ENCODE results near the gene RAB38. TPM values are rescaled to one million over a fixed set of nuclear protein-coding genes. Genes with fewer than 3 reads are reported as not detected.

Gene RAB38
- 1 to 10 TPM in 1 of 2 donors, under 1 TPM in 1; 0.70 to 2.1 TPM for total RNA-seq
- long read RNA-seq: 0 reads

DNA sequence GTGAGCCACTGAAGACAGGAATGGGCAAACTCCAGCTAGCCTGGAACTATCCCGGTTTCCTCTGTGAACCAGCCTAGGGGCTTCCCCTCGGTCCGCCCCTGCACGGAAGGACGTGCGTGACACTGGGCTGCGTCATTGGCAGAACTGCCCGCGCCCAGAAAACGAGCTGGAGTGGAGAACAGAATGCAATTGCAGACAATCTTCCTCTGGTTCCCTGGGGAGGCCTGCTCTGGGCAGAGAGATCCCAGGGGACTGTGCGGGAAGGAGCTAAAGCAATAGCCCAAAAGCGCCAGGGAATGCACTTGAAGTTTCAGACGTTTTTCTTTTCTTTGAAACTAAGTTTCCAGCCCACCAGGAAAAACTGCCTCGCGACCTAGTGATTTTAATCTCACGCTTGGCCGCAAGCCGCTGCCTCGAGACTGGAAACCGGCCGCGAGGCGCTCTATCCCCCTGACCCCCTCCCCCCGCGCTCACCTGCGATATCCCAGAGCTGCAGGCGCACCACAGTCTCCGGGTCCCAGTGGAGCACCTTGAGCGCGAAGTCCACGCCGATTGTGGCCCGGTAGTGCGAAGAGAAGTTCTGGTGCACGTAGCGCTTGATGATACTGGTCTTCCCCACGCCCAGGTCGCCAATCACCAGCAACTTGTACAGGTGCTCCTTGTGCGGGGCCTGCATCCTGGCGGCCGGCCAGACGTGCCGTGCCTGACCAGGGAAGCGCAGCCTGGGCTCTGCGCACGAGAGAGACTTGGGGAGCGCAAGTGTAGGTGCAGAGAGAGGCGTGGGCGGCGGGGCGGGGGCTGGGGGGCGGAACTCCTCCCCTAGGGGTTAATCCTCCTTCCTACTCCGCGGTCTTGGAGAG, at the start of gene RAB38:
Gene RAB38 (minus strand): TSS at position 735 of the 860 bp plus-strand sequence. CDS start 59 bp downstream, at position 676.
- DNase-seq (peak; percentile 68 to 77), ATAC-seq (peak; percentile 86)
- intact Hi-C loops (cut with DNase I, micrococcal nuclease): no loop called here

DNA sequence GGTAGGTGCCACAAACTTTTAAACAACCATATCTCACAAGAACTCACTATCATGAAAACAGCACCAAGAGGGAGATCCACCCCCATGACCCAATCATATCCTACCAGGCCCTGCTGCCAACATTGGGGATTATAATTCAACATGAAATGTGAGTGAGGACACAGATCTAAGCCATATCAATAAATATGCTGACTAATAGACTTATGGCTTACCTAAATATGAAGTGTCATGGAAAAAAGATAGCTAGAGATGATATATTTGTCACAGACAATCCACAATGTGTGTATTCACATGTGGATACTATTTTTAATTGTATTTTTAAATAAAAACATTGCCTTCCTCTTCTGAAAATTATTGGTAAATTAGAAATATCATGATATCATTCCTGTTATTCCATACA, 38.2 kb upstream of the RAB38 start:
- intact Hi-C loops (cut with DNase I, micrococcal nuclease): no loop called here
- no peak for ATAC-seq
- DNase-seq: no peak

DNA sequence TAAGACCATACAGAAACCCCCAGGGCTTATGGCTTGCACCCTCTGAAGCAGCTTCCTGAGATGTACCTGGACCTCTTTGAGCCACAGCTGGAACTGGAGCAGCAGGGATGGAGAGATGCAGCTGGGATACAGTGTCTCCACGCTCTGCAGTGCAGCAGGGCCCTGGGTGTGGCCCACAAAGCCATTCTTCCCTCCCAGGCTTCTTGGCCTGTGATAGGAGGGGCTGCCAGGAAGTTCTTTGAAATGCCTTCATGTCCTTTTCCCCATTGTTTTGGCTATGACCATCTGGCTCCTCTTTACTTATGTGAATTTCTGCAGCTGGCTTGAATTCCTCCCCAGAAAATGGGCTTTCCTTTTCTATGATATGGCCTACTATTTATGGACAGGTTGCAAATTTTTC, 37.1 kb upstream of the RAB38 start:
- DNase-seq: no peak
- ATAC-seq: no peak
- intact Hi-C loops (cut with DNase I, micrococcal nuclease): no loop called here

DNA sequence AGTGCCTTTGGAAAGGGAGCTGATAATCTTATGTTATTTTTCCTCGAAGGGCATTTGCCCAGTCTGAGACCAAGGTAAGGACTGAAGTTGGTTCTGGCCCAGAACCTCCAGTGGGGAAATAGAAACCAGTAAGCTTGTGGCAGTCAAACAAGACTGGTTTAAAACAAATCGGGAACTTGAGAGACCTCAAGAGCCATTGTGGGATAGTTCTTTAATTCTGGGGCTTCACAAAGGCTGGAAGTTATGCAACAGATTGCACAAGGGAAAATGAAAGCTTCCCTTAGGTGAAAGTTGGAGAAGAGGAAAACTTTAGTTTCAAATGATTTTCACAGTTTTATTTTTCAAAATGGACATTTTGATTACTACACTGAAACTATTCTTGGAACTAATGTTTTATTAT, 33.5 kb upstream of the RAB38 start:
- ATAC-seq (no peak), DNase-seq (no peak)
- intact Hi-C loops (cut with DNase I, micrococcal nuclease): no loop called here

DNA sequence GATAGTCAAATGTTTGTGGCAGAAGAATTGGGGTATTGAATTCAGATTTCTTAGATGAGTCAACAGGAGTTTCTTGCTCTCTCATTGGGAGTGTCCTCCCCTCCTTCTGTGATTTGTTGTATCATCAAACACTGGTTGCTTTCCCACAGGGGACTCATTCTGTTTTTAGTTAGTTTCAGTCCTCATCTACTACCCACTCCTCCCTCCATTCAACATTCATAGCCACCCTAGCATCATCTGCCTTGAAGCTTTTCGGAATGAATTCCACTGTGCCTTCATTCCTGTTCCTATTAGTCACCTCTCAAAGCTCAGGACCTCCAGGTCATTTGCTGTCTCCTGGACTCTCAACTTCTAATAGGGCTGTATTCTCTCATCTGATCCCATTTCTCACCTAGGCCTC, 31.5 kb upstream of the RAB38 start:
- DNase-seq (no peak), ATAC-seq (no peak)
- intact Hi-C loops (cut with DNase I, micrococcal nuclease): no loop called here

DNA sequence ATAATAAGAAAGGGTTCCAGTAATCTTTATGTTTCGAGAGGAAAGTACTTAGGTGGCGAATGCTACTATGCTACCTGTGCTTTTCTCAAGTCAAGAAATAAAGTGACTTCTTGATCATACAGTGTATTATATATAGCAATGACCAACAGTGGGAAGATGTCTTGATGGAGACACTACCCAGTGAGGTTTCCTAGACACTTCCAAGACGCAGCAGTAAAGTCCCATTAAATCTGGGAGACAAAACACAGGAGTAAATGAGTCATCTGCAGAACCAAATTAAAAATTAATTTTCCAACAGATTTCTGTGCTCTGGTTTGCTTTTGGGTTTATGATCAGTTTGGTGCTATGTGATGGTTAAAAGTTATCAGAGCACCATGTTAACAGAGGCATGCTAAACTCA, 29.1 kb upstream of the RAB38 start:
- intact Hi-C loops (cut with DNase I, micrococcal nuclease): no loop called here
- no peak for DNase-seq

DNA sequence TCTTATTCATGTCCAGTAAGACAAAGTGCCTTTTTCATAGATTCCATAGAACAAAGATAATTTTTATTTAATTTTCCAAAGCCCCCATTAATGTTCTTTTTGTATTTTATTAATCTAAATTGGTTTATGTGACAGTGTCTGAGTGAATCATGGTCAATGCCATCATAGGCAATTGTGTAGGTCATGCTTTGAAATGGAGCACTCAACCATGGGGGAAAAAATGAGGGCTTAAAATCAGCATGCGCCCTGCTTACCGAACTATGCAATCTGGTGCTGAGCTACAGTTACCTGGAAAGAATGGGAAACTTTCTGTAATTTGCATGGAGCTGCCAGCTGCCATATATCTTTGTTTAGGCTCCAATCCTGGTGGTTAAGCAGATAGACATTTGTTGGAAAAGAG, 28.4 kb upstream of the RAB38 start:
- intact Hi-C loops (cut with DNase I, micrococcal nuclease): no loop called here
- ATAC-seq (no peak), DNase-seq (no peak)

More for the DNA sequence above, 29.1 kb upstream of the RAB38 start:
- ATAC-seq: no peak

DNA sequence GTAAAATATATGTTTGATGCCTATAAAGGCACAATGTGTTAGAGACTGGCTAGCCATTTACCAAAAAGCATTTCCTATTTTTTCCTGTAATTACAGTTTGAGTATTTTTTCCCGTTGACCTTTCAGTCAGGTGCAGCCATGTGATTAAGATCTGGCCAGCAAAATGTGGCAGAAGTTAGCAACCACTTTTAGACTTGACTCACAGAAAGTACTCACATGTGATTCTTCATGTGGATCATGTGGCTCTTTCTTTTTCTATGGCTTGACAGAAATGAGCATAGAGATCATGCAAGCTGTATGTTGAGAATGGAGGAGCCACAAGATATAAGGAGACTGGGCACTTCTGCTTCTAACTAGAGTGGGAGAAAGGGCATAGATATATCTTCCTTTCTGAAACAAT, 27.3 kb upstream of the RAB38 start:
- intact Hi-C loops (cut with DNase I, micrococcal nuclease): no loop called here
- DNase-seq (no peak), ATAC-seq (no peak)

DNA sequence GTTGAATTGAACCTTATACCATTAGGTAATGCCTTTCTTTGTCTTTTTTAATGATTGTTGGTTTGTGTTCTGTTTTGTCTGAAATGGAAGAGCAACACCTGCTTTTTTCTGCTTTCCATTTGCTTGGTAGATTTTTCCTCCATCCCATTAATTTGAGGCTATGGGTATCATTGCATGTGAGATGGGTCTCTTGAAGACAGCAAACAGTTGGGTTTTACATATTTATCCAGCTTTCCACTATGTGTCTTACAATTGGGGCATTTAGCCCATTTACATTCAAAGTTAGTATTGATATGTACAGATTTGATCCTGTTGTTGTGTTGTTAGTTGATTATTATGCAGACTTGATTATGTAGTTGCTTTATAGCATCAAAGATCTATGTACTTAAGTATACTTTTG, 21.1 kb upstream of the RAB38 start:
- intact Hi-C loops (cut with DNase I, micrococcal nuclease): no loop called here
- DNase-seq: no peak
- ATAC-seq: no peak

DNA sequence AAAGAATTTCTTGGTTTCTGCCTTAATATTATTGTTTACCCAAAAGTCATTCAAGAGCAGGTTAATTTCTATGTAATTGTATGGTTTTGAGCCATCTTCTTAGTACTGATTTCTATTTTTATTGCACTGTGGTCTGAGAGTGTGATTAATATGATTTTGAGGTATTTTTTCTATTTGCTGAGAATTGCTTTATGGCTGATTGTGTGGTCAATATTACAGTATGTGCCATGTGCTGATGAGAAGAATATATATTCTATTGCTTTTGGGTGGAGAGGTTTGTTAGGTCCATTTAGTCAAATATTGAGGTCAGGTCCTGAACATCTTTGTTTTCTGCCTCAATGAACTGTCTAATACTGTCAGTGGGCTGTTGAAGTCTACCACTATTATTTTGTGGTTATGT, 20.7 kb upstream of the RAB38 start:
- ATAC-seq: no peak
- intact Hi-C loops (cut with DNase I, micrococcal nuclease): no loop called here
- DNase-seq: no peak

DNA sequence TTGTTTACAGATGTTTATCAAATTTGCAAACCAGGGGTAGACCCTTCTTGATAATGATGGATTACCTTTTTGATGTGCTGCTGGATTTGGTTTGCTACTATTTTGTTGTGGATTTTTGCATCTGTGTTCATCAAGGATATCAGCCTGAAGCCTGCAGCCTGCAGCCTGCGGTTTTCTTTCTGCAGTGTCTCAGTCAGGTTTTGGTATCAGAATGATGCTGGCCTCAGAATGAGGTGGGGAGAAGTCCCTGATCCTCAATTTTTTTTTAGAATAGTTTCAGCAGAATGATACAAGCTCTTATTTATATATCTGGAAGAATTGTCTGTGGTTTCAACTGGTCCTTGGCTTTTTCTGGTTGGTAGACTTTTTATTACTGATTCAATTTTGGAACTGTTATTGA, 19.7 kb upstream of the RAB38 start:
- DNase-seq (no peak), ATAC-seq (no peak)
- intact Hi-C loops (cut with DNase I, micrococcal nuclease): no loop called here

DNA sequence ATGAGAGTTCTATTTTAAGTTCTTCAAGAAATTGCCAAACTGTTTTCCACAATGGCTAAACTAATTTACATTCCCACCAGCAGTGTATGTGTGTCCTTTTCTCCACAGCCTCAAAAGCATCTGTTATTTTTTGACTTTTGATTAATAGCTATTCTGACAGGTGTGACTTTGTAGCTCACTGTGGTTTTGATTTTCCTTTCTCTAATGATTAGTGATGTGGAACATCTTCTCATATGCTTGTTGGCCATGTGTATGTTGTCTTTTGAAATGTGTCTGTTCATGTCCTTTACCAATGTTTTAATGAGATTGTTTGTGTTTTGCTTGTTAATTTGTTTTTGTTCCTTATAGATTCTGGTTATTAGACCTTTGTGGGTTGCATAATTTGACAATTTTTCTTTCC, 18.0 kb upstream of the RAB38 start:
- DNase-seq (no peak), ATAC-seq (no peak)
- intact Hi-C loops (cut with DNase I, micrococcal nuclease): no loop called here

DNA sequence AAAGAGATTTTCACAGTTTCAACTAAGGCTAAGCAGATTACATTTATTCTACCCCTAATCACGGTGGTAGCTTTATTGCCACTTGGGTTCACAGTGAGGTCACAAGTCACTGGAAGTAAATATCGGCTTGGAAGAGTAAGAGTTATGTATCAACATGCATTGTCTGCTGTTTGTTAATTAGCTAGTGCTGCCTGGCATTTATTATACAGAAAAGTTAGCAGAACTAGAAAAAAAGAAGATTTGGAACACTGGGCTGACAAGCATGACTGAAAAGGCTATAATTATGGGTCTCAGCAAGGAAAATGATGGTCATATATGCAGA, 13.7 kb upstream of the RAB38 start:
- ATAC-seq (no peak), DNase-seq (no peak)

DNA sequence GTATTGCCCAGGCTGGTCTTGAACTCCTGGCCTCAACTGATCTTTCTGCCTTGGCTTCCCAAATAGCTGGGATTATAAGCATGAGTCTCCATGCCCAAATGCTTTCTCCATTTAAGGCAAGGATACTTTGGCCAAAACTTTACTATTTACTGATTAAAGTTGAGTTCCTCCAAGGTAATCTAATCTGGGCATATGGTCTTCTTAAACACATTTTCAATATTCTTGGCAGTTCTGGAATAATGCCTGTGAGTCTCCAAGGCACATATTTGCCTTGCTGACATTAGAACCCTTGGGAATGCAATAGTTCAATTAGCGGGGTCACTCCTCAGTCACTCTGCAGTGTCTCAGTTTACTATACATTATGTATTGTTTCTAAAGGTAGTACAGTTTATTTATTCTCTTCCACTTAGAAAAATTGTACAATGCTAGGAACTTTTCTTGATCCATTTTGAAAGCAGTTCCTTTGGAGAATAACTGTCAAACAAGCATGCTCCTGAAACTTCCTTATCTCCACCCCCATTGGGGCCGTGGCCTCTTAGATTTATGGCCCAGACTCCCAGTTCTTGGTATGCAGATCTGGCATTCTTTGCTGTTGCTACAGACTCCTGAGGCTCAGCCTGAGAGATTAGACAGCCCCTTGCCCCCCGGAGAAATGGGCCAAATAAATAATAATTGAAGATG, 13.1 kb upstream of the RAB38 start:
- intact Hi-C loops (cut with DNase I, micrococcal nuclease): no loop called here
- ATAC-seq (no peak), DNase-seq (no peak)

More for the DNA sequence above, 13.7 kb upstream of the RAB38 start:
- intact Hi-C loops (cut with DNase I, micrococcal nuclease): no loop called here

DNA sequence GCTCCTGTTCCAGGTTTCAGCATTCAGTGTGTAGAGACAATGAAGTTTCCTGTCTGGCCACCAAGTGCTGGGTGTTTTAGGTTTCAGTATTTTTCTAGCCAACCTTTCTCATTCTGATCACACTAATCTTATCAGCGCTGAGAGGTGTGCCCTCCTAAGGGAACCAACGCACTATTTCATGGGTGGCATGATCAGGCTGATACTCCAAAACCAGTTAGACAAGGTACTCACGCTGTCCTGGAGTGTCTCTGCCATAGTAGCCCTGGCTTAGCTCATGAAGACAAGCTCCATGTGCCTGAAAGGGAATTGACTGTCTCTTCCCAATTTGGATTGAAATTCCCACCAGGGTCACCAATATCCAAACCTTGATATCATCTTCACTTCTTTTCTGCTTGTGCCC, 8.0 kb upstream of the RAB38 start:
- ATAC-seq (no peak), DNase-seq (no peak)
- intact Hi-C loops (cut with DNase I, micrococcal nuclease): no loop called here

DNA sequence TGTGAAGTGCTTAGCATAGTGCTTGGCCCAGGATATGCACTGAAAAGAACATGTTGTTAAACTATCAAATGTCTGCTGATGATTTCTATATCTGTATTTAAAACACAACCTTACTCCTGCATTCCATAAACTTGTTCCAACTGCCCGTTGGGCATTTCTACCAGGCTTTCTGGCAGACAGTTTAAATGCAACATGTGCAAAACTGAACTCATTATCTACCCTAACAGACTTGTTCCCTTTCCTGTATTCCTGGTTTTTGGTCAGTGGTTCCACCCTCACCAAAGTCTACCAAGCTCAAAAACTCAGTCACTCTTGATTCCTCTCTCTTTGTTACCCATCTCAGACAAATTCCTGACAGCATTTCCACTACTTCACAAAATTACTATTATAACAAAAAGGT, 6.5 kb upstream of the RAB38 start:
- intact Hi-C loops (cut with DNase I, micrococcal nuclease): no loop called here
- DNase-seq (no peak), ATAC-seq (no peak)

DNA sequence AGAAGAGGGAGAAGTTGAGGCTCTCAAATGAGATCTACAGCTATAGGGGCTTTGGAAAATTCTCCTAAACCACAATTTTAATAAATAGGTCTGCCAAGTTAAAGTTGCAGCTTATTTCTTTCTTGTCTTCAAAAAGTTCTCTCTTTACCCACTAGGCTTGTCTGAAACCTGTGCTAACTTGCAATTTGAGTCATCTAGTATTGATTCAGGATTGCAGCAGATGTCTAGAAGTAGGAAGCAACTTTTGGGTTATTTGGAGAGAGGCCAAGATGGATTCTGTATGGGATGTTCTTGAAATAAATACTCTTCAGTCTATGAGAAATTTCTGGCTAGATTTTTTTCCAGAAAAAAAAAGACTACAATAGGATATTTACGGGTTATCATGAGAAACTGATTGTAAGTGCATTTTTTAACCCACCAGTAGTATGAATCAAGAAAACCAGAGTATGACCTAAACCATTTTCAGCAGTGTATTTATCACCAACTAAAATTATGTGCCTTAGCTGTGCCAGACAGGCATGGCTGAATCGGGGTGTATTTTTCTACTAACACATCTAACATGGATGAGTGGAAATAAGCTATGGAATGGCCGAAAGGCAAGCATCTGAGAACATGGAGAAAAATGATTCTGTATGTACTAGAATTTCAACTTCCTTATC, 4.9 kb upstream of the RAB38 start:
- no peak for DNase-seq
- intact Hi-C loops (cut with DNase I, micrococcal nuclease): no loop called here
- no peak for ATAC-seq

DNA sequence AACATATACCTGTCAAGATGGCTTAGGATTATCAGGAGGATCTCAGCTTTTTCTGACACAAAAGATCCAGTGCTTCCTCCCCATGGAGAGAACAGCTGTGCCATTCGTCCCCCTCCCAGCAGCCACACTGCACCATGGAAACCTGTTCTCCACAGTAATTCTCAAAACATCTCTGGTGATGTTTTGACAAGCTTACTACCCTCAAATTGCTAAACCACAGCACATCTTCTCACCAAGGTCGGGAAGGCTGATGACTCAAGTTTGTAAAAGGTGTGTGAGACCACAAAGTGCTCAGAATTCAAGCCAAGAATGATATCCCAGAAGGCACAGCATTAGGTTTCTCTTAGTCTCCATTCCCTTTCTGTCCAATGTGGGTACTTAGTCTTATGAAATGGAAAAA, 3.9 kb upstream of the RAB38 start:
- no peak for DNase-seq
- intact Hi-C loops (cut with DNase I, micrococcal nuclease): no loop called here
- ATAC-seq: no peak

DNA sequence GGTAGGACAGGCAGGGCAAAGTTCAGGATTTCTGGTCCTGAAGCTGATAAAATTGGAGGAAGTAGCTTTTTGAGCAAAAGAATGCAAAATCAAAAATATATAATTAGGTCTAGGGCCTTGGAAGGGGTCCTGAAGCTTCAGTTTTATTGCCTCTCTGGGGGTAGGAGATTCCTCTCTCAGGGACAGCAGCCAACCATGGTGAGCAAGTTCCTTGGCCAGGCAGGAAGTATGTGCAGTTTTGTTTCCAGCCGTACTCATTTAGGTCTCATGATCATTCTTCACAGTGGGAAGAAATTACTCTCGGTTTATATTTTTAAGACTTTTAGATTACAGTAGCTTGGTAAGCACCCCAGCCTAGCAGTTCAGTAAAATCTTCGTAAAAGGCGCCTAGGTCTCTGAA, 2.9 kb upstream of the RAB38 start:
- intact Hi-C loops (cut with DNase I, micrococcal nuclease): no loop called here
- DNase-seq (no peak), ATAC-seq (no peak)

DNA sequence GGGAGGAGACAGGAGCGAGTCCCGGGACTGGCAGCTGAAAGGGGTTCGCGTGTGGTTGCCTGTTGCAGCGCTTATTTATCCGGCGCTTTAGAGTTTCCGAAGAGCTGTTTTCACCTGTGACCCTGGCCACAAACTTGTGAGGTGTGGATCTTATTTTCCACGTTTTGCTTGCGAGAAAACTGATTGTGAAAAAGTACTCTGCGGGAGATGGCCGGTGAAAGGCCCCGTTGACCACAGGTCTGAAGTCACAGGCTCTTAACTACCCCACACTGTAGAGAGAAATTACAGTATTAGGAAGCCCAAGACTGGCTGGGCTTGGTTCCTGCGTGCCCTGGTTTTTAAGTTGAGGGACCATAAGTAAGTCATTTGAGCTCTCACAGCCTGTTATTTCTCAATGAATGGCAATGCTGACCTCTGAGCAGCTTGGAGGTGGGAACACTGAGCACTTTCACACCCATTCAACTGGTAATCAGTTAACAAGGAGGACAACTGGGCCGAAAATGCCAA, 379 bp upstream of the RAB38 start:
- DNase-seq (no peak), ATAC-seq (peak; percentile 11)
- intact Hi-C loops (cut with DNase I, micrococcal nuclease): no loop called here
